NOMO-1 treated with DMSO at 0.1 percent for 48 hours (cell line): ENCODE results near the gene GPC6.

Source experiments
- DNase-seq: peaks from one replicate; lab custom pipeline; 2025; ENCODE audit not compliant: unreplicated experiment; lab: John Stamatoyannopoulos, UW

The GPC6 gene

DNA sequence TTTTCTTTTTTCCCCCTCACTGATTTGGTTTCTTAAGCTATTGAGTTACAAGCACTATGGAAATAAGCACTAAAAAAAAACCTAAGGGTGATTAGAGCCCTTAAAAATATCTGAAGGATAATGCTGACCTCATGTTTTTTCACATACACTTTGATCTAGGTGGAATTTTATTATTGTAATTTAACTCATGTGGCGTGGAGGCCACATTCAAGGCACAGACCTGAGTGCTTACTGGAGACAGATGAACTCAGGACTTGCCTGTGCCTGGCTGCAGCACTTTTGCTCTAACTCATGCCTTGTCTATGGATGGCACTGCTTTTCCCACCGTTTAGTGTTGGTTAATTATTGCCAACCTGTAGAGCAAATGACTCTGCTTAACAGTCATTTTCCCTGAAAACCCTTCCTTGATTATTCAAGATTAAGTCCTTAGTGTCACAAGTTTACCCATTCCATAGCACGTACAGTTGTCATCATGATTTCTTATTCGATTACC is 541.4 kb downstream of the GPC6 start:
- DNase-seq: no peak

DNA sequence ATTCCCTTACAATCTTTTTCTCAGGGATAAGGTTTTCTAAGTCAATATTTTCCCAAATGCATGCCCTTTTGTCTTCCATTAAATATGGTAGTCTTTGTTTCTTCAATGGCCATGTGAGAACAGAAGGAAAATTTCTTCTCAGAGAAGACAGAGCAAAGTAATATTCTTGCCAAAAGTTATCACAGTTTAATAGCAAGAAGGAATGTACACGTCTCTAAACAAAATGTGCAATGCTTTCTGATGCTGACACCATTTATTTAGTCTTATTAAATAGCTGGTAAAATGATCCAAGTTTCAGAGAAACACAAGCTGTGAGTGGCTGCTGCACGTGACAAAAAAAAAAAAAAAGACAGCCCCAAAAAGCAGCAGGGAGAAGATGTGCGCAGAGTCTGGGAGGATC is 542.5 kb downstream of the GPC6 start:
- DNase-seq: no peak

GRCh38 chr13:93769607-93770006 is 543.0 kb downstream of the GPC6 start:
- DNase-seq: no peak

DNA sequence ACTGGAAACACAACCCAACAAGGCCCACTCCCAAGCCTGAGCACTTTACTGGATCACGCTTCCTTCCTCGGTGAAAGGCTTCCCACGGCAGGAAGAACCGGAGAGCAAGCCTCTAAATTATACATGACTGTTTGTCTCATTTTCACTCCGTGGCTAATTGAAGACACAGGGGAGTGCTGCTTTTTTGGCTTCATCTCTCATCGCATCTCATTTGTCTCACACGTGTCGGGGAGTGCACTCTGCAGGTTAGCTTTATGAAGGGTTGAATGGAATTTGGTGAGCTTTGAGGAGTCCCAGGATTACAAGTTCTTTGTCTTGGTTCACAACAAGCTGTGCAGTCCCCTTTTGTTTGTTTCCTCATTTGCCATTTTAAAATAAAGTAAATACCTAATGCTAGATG is 544.6 kb downstream of the GPC6 start:
- no peak for DNase-seq

DNA sequence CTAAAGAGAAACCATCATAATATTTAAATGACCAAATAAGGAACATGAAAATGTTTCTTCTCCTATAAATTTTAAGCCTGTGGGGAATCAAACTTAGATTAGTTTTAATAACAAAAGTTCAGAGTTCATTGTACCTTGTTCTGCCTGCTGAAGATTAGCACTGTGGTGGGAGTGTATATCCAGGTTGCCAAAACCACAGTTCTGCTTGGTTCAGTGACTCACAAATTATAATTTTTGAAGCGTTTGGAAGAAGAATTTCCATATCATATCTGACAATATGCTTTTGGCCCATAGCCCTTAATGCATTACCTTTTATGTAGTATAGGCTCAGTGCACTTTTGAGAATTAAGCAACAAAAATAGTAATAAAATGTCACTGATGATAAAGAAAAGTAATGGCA is 545.2 kb downstream of the GPC6 start:
- DNase-seq: no peak

GRCh38 chr13:93774506-93774905 is 547.9 kb downstream of the GPC6 start:
- no peak for DNase-seq

DNA sequence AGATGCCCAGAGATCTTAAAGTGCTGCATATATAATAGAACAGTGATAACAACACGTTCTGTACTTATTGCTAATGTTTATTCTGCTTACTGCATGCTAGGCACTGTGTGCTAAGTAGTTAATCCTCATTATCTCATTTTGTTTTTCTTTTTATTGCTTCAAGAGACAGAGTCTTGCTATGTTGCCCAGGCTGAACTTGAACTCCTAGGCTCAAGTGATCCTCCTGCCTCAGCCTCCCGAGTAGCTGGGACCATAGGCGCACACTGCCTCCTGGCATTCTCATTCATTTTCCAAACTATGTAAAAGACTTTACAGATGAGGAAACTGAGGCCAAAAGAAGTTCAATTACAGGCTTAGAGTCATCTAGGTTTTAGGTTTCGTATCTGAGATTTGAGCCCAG is 548.4 kb downstream of the GPC6 start:
- DNase-seq: no peak

- DNase-seq: no peak
These were observed 549.0 kb downstream of the GPC6 start for GRCh38 chr13:93775507-93776108.

DNA sequence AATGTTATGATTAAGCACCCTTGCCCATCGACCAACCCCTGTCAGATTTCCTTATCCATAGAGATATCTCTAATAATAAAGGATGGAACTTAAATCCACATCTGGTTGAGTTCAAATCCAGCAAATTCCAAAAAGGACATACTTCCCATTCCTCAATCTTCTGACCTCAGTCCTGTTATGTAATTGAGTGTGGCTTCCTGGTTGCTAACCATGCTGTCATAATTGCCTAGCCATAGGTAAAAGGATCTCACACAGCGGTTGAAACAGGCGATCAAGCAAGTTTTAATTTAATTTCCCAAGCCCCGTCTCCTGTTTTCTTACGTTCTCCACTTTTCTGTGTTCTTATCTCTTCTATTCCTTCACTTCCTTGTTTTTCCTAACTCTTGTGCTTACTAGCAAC is 550.3 kb downstream of the GPC6 start:
- DNase-seq: no peak

DNA sequence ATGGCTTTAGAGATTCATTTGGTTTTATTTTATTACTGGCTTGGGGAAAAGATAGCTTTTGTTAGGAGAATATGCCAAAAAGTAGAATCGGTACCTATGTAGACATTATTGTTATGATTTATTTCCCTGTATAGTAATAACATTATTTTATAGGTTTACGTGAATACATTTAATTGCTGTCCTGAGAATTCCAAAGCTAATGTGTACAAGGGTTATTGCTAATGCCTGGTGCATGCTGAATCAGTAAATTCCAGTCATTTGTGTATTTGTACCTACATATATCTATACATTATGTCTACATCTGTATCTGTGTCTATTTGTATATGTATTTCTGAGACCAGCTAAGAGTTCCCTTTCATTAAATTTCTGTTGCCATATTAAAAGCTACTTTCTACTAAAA is 550.9 kb downstream of the GPC6 start:
- no peak for DNase-seq

- no peak for DNase-seq
These were observed 551.9 kb downstream of the GPC6 start for GRCh38 chr13:93778548-93778947.

DNA sequence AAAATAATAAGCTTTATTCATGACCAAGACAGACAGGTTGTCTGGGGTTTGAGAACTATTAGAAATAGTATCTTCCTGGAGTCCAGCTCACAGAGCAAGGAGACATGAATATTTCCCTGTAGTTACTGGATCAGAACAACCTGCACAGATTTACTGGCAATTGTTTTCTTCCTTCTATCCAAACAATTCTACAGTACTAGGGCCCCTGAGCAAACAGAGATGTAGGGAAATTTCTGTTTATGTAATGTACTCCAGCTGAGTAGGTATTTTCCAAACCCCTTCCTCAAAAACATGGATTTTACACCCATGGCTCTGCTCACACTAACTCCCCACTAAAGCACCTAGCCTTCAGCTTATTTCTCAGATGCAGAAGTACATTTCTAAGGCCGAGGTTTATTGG is 557.6 kb downstream of the GPC6 start:
- DNase-seq: no peak

GRCh38 chr13:93786846-93787489 is 560.4 kb downstream of the GPC6 start:
- no peak for DNase-seq

DNA sequence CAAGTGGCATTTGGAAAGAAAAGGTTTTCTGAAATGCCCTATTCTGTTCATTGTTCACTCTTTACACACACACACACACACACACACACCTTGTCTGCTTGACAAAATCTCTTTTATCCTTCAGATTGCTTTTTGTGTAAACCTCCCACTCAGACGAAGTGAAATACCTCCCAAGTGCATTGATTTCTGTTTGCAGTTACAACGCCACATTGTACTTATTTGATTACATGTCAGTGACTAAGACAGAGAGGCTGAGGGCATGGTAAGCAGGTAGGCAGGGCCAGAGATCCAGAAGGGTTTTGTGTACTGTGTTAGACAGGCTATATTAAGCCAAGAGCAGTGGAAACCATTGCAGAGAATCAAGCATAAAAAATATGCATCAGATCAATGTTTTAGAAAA is 561.8 kb downstream of the GPC6 start:
- no peak for DNase-seq

DNA sequence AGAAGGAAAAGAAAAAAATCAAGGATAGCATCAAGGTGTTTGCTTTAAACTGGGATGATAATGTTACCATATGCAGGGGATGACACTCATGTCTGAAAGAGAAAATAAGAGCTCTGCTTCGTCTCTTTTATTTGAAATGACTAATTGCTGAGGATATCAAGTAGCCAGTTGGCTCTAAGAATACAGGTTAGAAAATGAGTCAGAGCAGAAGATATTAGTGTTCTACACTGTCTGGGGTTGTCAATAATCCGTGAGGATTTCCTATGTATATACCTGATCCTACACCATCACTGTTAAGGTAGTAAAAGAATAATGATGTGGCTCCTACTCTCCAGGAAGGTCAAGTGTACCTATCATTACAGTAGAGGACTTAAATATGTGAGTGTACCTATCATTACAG is 562.5 kb downstream of the GPC6 start:
- no peak for DNase-seq

DNA sequence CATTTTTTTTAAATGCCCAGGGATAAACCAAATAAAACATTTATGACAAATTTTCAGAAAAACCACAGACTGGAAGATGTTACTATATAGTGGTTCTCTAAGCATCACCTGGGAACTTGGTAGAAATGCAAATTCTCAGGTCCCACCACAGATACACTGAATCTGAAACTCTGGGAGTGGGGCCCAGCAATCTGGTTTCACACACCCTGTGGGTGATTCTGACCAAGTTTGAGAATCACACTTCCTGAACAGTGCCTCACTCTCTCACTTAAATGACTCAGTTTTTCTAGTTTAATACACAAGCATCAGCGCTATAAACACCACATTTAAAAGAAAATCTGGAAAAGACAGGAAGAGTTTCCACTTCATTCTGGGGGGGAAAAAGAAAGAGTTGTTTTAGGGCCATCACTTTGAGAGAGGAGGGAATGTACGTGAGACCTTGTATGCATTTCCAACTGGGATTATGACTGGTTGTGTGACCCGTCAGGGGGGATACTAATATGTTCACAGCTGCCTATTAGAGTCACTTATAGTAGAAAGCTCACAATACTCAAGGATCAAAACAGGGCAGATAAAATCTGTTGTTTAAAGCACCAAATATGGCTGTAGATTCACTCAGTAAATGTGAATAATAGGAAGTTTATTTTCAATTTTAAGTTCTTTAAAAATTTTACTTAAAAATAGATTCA is 567.7 kb downstream of the GPC6 start:
- DNase-seq: no peak

DNA sequence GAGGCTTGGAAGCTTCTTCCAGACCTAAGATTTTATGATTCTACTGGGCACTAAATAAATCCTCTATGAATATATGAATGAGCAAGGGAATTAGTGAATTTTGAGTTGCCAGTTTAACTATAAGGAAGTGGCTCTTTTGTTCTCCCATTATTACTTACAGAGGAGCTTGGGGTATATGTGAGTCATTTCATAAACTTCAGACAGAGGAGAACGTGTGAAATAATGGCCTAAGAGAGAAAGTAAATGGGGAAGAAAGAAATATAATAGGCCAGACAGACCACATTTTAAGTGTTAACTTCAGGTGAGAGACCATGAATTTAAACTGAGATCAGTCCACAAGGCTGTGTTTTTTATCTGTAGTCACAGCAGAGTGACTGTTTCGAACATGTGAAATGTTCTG is 570.9 kb downstream of the GPC6 start:
- DNase-seq: no peak

GRCh38 chr13:93800342-93800741 is 573.7 kb downstream of the GPC6 start:
- DNase-seq: no peak

DNA sequence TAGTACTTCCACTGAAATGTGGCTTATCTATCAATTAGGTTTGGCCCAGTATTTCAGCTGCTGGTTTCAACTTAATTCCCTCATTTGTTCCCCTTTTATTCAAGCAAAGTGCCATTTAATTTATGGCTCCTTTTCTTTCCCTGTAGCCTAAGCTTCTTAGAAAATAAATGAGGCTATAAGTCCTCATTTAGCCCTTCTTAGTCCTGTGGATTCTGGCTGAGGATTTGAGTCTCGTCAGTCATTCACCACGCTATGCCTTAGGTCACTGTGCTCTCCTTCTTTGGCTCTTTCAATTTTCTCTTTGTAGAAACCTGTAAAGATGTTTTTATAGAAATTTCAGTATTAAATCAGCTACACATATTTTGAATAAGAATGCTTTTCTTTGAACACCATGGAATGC is 579.1 kb downstream of the GPC6 start:
- DNase-seq: no peak

DNA sequence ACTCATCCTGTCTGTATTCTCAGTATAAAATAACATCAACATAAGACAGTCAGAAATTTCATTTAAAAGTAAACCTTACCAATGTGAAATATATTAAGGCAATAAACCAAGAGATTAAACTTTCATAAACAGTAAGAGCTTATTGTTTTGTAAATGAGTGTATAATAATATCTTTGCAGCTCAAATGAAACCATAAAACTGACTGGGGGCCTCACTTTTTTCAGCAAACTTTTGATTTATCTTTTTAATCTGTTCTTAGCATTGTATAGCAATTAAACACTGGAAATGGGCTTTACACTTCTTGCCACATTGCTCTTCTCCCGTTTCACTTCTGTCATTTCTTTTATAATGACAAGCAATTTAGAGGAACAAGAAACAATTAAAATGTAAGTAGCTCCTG is 580.3 kb downstream of the GPC6 start:
- no peak for DNase-seq

DNA sequence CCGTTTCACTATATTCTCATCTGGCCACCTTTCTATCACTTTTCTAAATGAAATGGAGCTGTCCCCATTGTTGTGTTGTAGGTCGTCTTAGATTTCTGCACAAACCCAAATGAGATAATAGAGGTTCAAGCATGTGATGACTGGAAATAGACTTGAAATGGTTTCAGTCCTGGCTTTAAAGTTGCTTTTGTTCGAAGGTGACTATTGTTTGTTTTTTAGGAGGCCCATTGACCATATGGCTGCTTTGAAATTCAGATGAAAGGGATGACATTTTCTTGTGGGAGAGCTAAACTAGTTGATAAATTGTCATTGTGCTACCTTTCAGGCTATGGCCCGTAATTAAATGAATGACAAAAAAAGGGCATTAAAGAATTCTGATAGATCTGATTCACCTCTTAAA is 583.7 kb downstream of the GPC6 start:
- no peak for DNase-seq

- DNase-seq: no peak
These were observed 584.6 kb downstream of the GPC6 start for GRCh38 chr13:93811071-93811737.
